HG03354 (cell line): Measurements from ENCODE around the gene KRT7.
A peak's percentile ranks its signal among the peaks of the same experiment; 100 is the strongest.
"Not testable (repeated sequence)": the region's sequence is repeated elsewhere in the genome, so short reads cannot be mapped to it uniquely, and the experiment has no call there.

Experiments
- ATAC-seq: cut with Tn5 transposase; IDR thresholded peaks from one replicate; pipeline ENCODE4 v1.9.1; 2021; ENCODE audit warnings: mild to moderate bottlenecking; ENCODE audit not compliant: unreplicated experiment, poor library complexity, severe bottlenecking

KRT7 gene

GRCh38 chr12:52286857-52287785, 54.1 kb downstream of the KRT7 start:
- ATAC-seq, result not testable (repeated sequence)

- ATAC-seq, result peak; percentile 97
Measured at GRCh38 chr12:52287816-52288805, 55.1 kb downstream of the KRT7 start.

- ATAC-seq, result not testable (repeated sequence)
Measured at GRCh38 chr12:52290483-52291134, 57.6 kb downstream of the KRT7 start.

GRCh38 chr12:52291267-52291935, 58.4 kb downstream of the KRT7 start, which contains the start of gene KRT81:
KRT81 (minus strand) TSS chr12:52291534; CDS start chr12:52291465, 69 bp downstream.
- no peak for ATAC-seq

GRCh38 chr12:52293926-52294325, 60.9 kb downstream of the KRT7 start:
- ATAC-seq, result no peak

- no peak for ATAC-seq
Measured at GRCh38 chr12:52294803-52295202, 61.8 kb downstream of the KRT7 start.

- no peak for ATAC-seq
Measured at GRCh38 chr12:52295663-52296062, 62.6 kb downstream of the KRT7 start.

- no peak for ATAC-seq
Measured at GRCh38 chr12:52296572-52297215, 63.7 kb downstream of the KRT7 start.
